HepG2 (cell line): Measurements from ENCODE around the gene PIGZ. TPM values are rescaled to one million over a fixed set of nuclear protein-coding genes. Genes with fewer than 3 reads are reported as not detected.

ENCODE experiments used
- ARNT2 ChIP-seq: sonication (generic); formaldehyde crosslinking; IDR thresholded peaks from 2 replicates; pipeline ENCODE4 v1.8.0; 2022; ENCODE audit warnings: mild to moderate bottlenecking, low read depth, missing genetic modification reagents, moderate library complexity
- ELF3 ChIP-seq: IDR thresholded peaks from 2 replicates; pipeline ENCODE4 v1.6.1; 2016; ENCODE audit warnings: missing genetic modification reagents, missing compliant biosample characterization
- FOXO1 ChIP-seq: sonication (generic); formaldehyde crosslinking; IDR thresholded peaks from 2 replicates; pipeline ENCODE4 v1.4.0; 2020; ENCODE audit warnings: missing genetic modification reagents
- HOXD1 ChIP-seq: sonication (generic); formaldehyde crosslinking; IDR thresholded peaks from 2 replicates; pipeline ENCODE4 v1.5.0; 2020; ENCODE audit warnings: missing genetic modification reagents
- PPARG ChIP-seq: conservative IDR thresholded peaks from 2 replicates; pipeline ENCODE4 v1.6.1; 2016; ENCODE audit warnings: missing biosample characterization, missing genetic modification reagents
- REL ChIP-seq: sonication (generic); formaldehyde crosslinking; conservative IDR thresholded peaks from 2 replicates; pipeline ENCODE4 v1.8.0; 2022; ENCODE audit warnings: mild to moderate bottlenecking, missing genetic modification reagents, moderate library complexity
- SOX6 ChIP-seq, 2 experiments: fragments of 450-650 bp in 1 of 2; sonication (generic) in 1 of 2; formaldehyde crosslinking in 1 of 2; IDR thresholded peaks; 2 replicates each; pipeline versions ENCODE4 v1.4.0 to v1.6.1; 2017 to 2020; ENCODE audit warnings: antibody characterized with exemption in 1 of 2, mild to moderate bottlenecking in 1 of 2, missing genetic modification reagents in 1 of 2
- TOE1 ChIP-seq: sonication (generic); formaldehyde crosslinking; IDR thresholded peaks from 2 replicates; pipeline ENCODE4 v1.4.0; 2020; ENCODE audit warnings: mild to moderate bottlenecking, missing genetic modification reagents
- ZNF317 ChIP-seq: sonication (generic); formaldehyde crosslinking; IDR thresholded peaks from 2 replicates; pipeline ENCODE4 v1.5.0; 2020; ENCODE audit warnings: mild to moderate bottlenecking, missing genetic modification reagents
- ZNF331 ChIP-seq: sonication (generic); formaldehyde crosslinking; IDR thresholded peaks from 2 replicates; pipeline ENCODE4 v1.4.0; 2020; ENCODE audit warnings: missing genetic modification reagents
- ZNF557 ChIP-seq: sonication (generic); formaldehyde crosslinking; IDR thresholded peaks from 2 replicates; pipeline ENCODE4 v1.4.0; 2020; ENCODE audit warnings: missing genetic modification reagents
- ZNF776 ChIP-seq: sonication (generic); formaldehyde crosslinking; IDR thresholded peaks from 2 replicates; pipeline ENCODE4 v1.4.0; 2020; ENCODE audit warnings: mild to moderate bottlenecking, missing genetic modification reagents
- ZSCAN25 ChIP-seq: sonication (generic); formaldehyde crosslinking; IDR thresholded peaks from 2 replicates; pipeline ENCODE4 v1.8.0; 2022; ENCODE audit warnings: mild to moderate bottlenecking, missing genetic modification reagents
- ZSCAN30 ChIP-seq: sonication (generic); formaldehyde crosslinking; IDR thresholded peaks from 2 replicates; pipeline ENCODE4 v1.5.0; 2020; ENCODE audit warnings: mild to moderate bottlenecking, missing genetic modification reagents
- polyA plus RNA-seq, 8 experiments: library from polyadenylated mRNA; depleted of rRNA in 3 of 8; stranded (reverse) in 7 of 8; unstranded in 1 of 8; fragments of >200 nt; fragmentation: Illumina TruSeq in 4 of 8; extraction: Trizol in 4 of 8; gene quantifications; 2 replicates each; pipeline versions ENCODE4 v1.2.1 to v1.2.3, GENCODE V29; 2011 to 2016; ENCODE audit warnings: low read depth in 4 of 8, missing spikeins in 1 of 8, mixed read lengths in 1 of 8; ENCODE audit not compliant: insufficient read depth in 1 of 8
- total RNA-seq, 5 experiments: library from RNA; depleted of rRNA; stranded (reverse); fragments of >200 nt; fragmentation: Illumina TruSeq; extraction: Trizol; gene quantifications; 2 replicates each; pipeline ENCODE4 v1.2.3, GENCODE V29; 2016; ENCODE audit warnings: low read depth in 1 of 5
- TF ChIP-seq, protein P1 (sequence below): fragments of 450-650 bp; IDR thresholded peaks from 2 replicates; pipeline ENCODE4 v1.6.1; 2016
- TF ChIP-seq, protein P2 (sequence below): sonication (generic); formaldehyde crosslinking; IDR thresholded peaks from 2 replicates; pipeline ENCODE4 v1.9.0; 2022; ENCODE audit warnings: low read depth, missing genetic modification reagents
- TF ChIP-seq, protein P3 (sequence below): sonication (generic); formaldehyde crosslinking; conservative IDR thresholded peaks from 2 replicates; pipeline ENCODE4 v1.4.0; 2020; ENCODE audit warnings: missing genetic modification reagents
- TF ChIP-seq, protein P4 (sequence below): sonication (generic); formaldehyde crosslinking; IDR thresholded peaks from 2 replicates; pipeline ENCODE4 v1.4.0; 2020; ENCODE audit warnings: missing genetic modification reagents, borderline replicate concordance
- TF ChIP-seq, protein P5 (sequence below): sonication (generic); formaldehyde crosslinking; IDR thresholded peaks from 2 replicates; pipeline ENCODE4 v1.4.0; 2020; ENCODE audit warnings: missing genetic modification reagents

PIGZ gene
- total and polyA plus RNA-seq, 2 of the 13 experiments (the other 11 are each of a cell fraction or from before 2014, with no cell fraction given) = 4.7 to 60.5 TPM

DNA sequence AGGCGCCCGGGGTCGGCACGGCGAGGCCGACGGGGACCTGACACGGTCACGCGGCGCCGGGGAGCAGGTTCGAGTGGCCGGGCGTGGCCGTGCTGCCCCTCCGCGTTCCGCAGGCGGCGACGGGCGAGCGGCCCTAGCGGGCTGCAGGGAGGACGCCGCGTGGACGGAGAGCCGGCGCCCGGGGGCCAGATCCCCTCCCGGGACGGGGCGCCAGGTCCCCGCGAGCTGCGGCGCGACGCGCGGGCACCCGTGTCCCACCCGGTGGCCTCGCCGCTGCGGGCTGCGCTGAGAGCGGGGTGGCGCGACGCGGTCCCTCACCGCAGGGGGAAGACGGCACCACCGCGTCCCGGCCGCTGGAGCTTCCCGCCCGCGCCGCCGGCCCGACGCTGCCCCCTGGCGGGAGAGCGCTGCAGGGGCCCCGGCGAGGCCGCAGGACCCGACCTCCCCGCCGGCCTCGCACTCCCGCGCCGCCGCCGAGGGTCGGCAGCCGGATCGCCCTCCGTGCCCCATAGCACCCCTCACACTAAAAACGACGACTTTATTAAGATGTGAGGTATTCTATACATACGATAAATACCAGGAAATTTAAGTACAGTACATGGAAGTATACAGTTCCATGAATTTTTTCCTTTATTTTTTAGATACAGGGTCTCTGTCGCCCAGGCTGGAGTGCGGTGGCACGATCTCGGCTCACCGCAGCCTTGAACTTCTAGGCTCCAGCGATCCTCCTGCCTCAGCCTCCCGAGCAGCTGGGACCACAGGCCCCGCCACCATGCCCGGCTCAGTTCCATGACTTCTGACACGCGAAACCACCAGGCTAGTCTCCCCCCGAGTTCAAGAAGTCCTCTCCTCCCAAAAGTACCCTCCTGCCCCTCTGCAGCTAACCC is 1.3 kb upstream of the PIGZ start (continued):
- TF ChIP-seq ZSCAN30 (CRISPR knock-in tag) = no peak
- no peak for TF ChIP-seq HOXD1 (CRISPR knock-in tag)
- peak; percentile 77; the same call in 1 of the 2 replicates for TF ChIP-seq ARNT2
- TF ChIP-seq, protein P1, sequence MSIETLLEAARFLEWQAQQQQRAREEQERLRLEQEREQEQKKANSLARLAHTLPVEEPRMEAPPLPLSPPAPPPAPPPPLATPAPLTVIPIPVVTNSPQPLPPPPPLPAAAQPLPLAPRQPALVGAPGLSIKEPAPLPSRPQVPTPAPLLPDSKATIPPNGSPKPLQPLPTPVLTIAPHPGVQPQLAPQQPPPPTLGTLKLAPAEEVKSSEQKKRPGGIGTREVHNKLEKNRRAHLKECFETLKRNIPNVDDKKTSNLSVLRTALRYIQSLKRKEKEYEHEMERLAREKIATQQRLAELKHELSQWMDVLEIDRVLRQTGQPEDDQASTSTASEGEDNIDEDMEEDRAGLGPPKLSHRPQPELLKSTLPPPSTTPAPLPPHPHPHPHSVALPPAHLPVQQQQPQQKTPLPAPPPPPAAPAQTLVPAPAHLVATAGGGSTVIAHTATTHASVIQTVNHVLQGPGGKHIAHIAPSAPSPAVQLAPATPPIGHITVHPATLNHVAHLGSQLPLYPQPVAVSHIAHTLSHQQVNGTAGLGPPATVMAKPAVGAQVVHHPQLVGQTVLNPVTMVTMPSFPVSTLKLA = no peak
- 0 out of 2 replicates have a peak, but pooled peaks have one; percentile 76 for TF ChIP-seq ZNF776 (CRISPR knock-in tag)
- 0 out of 2 replicates have a peak, but pooled peaks have one; percentile 10 for TF ChIP-seq FOXO1 (CRISPR knock-in tag)
- TF ChIP-seq SOX6 (IDR thresholded peaks at IDR 0.05) = no peak
- TF ChIP-seq SOX6 (CRISPR knock-in tag; IDR thresholded peaks at IDR 0.05) = no peak
- TF ChIP-seq, protein P2, sequence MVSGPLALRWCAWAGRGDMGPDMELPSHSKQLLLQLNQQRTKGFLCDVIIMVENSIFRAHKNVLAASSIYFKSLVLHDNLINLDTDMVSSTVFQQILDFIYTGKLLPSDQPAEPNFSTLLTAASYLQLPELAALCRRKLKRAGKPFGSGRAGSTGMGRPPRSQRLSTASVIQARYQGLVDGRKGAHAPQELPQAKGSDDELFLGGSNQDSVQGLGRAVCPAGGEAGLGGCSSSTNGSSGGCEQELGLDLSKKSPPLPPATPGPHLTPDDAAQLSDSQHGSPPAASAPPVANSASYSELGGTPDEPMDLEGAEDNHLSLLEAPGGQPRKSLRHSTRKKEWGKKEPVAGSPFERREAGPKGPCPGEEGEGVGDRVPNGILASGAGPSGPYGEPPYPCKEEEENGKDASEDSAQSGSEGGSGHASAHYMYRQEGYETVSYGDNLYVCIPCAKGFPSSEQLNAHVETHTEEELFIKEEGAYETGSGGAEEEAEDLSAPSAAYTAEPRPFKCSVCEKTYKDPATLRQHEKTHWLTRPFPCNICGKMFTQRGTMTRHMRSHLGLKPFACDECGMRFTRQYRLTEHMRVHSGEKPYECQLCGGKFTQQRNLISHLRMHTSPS (CRISPR knock-in tag) = no peak
- TF ChIP-seq, protein P3, sequence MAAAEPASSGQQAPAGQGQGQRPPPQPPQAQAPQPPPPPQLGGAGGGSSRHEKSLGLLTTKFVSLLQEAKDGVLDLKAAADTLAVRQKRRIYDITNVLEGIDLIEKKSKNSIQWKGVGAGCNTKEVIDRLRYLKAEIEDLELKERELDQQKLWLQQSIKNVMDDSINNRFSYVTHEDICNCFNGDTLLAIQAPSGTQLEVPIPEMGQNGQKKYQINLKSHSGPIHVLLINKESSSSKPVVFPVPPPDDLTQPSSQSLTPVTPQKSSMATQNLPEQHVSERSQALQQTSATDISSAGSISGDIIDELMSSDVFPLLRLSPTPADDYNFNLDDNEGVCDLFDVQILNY (CRISPR knock-in tag) = peak; percentile 65
- TF ChIP-seq, protein P4, sequence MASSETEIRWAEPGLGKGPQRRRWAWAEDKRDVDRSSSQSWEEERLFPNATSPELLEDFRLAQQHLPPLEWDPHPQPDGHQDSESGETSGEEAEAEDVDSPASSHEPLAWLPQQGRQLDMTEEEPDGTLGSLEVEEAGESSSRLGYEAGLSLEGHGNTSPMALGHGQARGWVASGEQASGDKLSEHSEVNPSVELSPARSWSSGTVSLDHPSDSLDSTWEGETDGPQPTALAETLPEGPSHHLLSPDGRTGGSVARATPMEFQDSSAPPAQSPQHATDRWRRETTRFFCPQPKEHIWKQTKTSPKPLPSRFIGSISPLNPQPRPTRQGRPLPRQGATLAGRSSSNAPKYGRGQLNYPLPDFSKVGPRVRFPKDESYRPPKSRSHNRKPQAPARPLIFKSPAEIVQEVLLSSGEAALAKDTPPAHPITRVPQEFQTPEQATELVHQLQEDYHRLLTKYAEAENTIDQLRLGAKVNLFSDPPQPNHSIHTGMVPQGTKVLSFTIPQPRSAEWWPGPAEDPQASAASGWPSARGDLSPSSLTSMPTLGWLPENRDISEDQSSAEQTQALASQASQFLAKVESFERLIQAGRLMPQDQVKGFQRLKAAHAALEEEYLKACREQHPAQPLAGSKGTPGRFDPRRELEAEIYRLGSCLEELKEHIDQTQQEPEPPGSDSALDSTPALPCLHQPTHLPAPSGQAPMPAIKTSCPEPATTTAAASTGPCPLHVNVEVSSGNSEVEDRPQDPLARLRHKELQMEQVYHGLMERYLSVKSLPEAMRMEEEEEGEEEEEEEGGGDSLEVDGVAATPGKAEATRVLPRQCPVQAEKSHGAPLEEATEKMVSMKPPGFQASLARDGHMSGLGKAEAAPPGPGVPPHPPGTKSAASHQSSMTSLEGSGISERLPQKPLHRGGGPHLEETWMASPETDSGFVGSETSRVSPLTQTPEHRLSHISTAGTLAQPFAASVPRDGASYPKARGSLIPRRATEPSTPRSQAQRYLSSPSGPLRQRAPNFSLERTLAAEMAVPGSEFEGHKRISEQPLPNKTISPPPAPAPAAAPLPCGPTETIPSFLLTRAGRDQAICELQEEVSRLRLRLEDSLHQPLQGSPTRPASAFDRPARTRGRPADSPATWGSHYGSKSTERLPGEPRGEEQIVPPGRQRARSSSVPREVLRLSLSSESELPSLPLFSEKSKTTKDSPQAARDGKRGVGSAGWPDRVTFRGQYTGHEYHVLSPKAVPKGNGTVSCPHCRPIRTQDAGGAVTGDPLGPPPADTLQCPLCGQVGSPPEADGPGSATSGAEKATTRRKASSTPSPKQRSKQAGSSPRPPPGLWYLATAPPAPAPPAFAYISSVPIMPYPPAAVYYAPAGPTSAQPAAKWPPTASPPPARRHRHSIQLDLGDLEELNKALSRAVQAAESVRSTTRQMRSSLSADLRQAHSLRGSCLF (CRISPR knock-in tag) = no peak
- TF ChIP-seq REL (CRISPR knock-in tag) = no peak
- TF ChIP-seq TOE1 = no peak
- TF ChIP-seq ZNF557 (CRISPR knock-in tag) = no peak
- TF ChIP-seq, protein P5, sequence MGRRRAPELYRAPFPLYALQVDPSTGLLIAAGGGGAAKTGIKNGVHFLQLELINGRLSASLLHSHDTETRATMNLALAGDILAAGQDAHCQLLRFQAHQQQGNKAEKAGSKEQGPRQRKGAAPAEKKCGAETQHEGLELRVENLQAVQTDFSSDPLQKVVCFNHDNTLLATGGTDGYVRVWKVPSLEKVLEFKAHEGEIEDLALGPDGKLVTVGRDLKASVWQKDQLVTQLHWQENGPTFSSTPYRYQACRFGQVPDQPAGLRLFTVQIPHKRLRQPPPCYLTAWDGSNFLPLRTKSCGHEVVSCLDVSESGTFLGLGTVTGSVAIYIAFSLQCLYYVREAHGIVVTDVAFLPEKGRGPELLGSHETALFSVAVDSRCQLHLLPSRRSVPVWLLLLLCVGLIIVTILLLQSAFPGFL (CRISPR knock-in tag) = no peak; the same call in 1 of the 2 replicates
- no peak for TF ChIP-seq PPARG (CRISPR knock-in tag)
- TF ChIP-seq ZSCAN25 (CRISPR knock-in tag) = no peak; the same call in none of the 2 replicates
- 0 out of 2 replicates have a peak, but pooled peaks have one; percentile 21 for TF ChIP-seq ZNF331 (CRISPR knock-in tag)
- no peak for TF ChIP-seq ZNF317 (CRISPR knock-in tag)
- peak; percentile 37 for TF ChIP-seq ELF3 (CRISPR knock-in tag)
